PFSK-1 (cell line): ENCODE results near the gene UGT2B15.

Source experiments
- POLR2AphosphoS5 ChIP-seq: IDR thresholded peaks from 2 replicates; pipeline ENCODE4 v1.6.1; 2012; ENCODE audit warnings: low read depth, mild to moderate bottlenecking, control low read depth, low read length, moderate library complexity
- TAF1 ChIP-seq: IDR thresholded peaks from 2 replicates; pipeline ENCODE4 v1.6.1; 2012; ENCODE audit warnings: low read length, control low read depth, borderline replicate concordance; ENCODE audit not compliant: insufficient read depth

DNA sequence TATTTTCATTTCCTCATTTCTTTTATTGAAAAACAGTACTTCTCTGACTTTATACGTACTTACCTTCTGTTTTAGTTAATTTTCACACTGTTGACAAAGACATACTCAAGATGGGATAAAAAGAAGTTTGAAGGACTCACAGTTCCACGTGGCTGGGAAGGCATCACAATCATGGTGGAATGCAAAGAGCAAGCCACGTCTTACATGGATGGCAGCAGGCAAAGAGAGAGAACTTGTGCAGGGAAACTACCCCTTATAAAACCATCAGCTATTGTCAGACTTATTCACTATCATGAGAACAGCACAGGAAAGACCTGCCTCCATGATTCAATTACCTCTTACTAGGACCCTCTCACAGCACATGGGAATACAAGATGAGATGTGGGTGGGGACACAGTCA lies 20.7 kb upstream of the UGT2B15 start:
- TF ChIP-seq TAF1 = no peak
- no peak for TF ChIP-seq POLR2AphosphoS5
